Esophagus squamous epithelium (tissue), 5 donors: Measurements from ENCODE around the gene TMEFF2. TPM values are rescaled to one million over a fixed set of nuclear protein-coding genes. Genes with fewer than 3 reads are reported as not detected.

Experiments
- DNase-seq: peaks from one replicate; lab custom pipeline; 2025; lab: John Stamatoyannopoulos, UW
- H3K27ac ChIP-seq, 4 donors: fragments of 200-600 bp; sonication (generic); one replicate each; pipeline ENCODE4 v1.5.1; 2016 to 2019; ENCODE audit warnings: mild to moderate bottlenecking in 1 of 4
- H3K27me3 ChIP-seq, 4 donors: fragments of 200-600 bp; sonication (generic); 1 replicate in 3 of 4; 2 replicates in 1 of 4; pipeline versions ENCODE4 v1.5.1 to v1.6.0; 2017 to 2021; ENCODE audit warnings: antibody characterized with exemption in 1 of 4
- H3K36me3 ChIP-seq, 3 donors: fragments of 200-600 bp; sonication (generic); one replicate each; pipeline ENCODE4 v1.5.1; 2016 to 2019
- H3K4me1 ChIP-seq, 3 donors: fragments of 200-600 bp; sonication (generic); one replicate each; pipeline ENCODE4 v1.5.1; 2017 to 2019
- H3K4me3 ChIP-seq, 4 donors: fragments of 200-600 bp; sonication (generic); 1 replicate in 3 of 4; 2 replicates in 1 of 4; pipeline ENCODE4 v1.5.1; 2016 to 2019; ENCODE audit warnings: mild to moderate bottlenecking in 2 of 4, moderate library complexity in 1 of 4
- H3K9me3 ChIP-seq, 3 donors: fragments of 200-600 bp; sonication (generic); one replicate each; pipeline ENCODE4 v1.5.1; 2016 to 2019
- POLR2A ChIP-seq, 4 donors: fragments of 450-650 bp; IDR thresholded peaks; one replicate each; pipeline ENCODE4 v1.6.1; 2017; ENCODE audit warnings: antibody characterized with exemption in 4 of 4, mild to moderate bottlenecking in 4 of 4, moderate library complexity in 3 of 4
- WGBS, 2 donors: methylation state at CpG; one replicate each; pipeline ENCODE4 v1.1.5; 2018; 5-methylcytosine and 5-hydroxymethylcytosine counted together
- intact Hi-C: fragments of 100-400 bp; cut with DNase I; formaldehyde crosslinking; loops from one replicate; pipeline ENCODE4 v1.15.0; 2022
- total RNA-seq, 4 donors: library from RNA; depleted of rRNA; stranded (reverse); fragments of >200 nt; gene quantifications; one replicate each; pipeline ENCODE4 v1.1.0, GENCODE V29; 2016
- TF ChIP-seq, protein P1 (sequence below), 6 experiments: fragments of 450-650 bp in 4 of 6; fragments of 200-600 bp in 2 of 6; sonication (generic) in 2 of 6; IDR thresholded peaks; one replicate each; pipeline ENCODE4 v1.5.1; 2016 to 2019; ENCODE audit warnings: antibody characterized with exemption in 6 of 6, mild to moderate bottlenecking in 4 of 6, moderate library complexity in 4 of 6
- donor health status: DM: yes; HTN: yes; CAD: no.

Gene TMEFF2
- total RNA-seq, 4 donors from 2014 or later: 1.5 TPM; not detected in 3

DNA sequence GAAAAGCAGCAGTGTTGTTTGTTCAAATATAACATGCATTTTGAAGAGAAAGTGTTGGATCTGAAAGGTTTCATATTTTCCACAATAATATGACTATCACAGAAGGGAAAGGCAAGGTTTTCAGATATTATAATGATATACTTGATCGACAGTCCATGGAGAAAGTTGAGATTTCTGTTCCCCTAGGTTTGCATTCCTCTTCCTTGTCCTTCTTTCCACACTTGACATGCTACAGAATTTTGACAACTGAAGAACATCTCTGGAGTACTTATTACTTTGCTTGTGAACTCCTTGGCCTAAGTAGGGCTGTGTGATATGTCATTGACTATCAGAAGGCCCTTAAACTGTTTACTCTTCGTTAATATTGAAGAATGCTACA, 46.5 kb downstream of the TMEFF2 start:
- Histone ChIP-seq H3K36me3 (no peaks in the 10 kb centered on the region), H3K27me3 (no peaks in the 10 kb centered on the region), H3K27ac (peak overlapping the region in 1 of 4 donors; percentile 37), H3K9me3 (no peaks in the 10 kb centered on the region), H3K4me3 (no peak overlapping the region), H3K4me1 (peaks cover 0 to 22% (median 4%) of the 10 kb centered on the region in 3 donors)
- intact Hi-C loops: no loop called here
- no peak for TF ChIP-seq POLR2A (IDR thresholded peaks at IDR 0.05)
- TF ChIP-seq, protein P1, sequence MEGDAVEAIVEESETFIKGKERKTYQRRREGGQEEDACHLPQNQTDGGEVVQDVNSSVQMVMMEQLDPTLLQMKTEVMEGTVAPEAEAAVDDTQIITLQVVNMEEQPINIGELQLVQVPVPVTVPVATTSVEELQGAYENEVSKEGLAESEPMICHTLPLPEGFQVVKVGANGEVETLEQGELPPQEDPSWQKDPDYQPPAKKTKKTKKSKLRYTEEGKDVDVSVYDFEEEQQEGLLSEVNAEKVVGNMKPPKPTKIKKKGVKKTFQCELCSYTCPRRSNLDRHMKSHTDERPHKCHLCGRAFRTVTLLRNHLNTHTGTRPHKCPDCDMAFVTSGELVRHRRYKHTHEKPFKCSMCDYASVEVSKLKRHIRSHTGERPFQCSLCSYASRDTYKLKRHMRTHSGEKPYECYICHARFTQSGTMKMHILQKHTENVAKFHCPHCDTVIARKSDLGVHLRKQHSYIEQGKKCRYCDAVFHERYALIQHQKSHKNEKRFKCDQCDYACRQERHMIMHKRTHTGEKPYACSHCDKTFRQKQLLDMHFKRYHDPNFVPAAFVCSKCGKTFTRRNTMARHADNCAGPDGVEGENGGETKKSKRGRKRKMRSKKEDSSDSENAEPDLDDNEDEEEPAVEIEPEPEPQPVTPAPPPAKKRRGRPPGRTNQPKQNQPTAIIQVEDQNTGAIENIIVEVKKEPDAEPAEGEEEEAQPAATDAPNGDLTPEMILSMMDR (IDR thresholded peaks at IDR 0.05): no peak
- WGBS, 2 donors: 53 to 68% methylated on average over 2 of the region's 2 CpGs
- DNase-seq: no peak

DNA sequence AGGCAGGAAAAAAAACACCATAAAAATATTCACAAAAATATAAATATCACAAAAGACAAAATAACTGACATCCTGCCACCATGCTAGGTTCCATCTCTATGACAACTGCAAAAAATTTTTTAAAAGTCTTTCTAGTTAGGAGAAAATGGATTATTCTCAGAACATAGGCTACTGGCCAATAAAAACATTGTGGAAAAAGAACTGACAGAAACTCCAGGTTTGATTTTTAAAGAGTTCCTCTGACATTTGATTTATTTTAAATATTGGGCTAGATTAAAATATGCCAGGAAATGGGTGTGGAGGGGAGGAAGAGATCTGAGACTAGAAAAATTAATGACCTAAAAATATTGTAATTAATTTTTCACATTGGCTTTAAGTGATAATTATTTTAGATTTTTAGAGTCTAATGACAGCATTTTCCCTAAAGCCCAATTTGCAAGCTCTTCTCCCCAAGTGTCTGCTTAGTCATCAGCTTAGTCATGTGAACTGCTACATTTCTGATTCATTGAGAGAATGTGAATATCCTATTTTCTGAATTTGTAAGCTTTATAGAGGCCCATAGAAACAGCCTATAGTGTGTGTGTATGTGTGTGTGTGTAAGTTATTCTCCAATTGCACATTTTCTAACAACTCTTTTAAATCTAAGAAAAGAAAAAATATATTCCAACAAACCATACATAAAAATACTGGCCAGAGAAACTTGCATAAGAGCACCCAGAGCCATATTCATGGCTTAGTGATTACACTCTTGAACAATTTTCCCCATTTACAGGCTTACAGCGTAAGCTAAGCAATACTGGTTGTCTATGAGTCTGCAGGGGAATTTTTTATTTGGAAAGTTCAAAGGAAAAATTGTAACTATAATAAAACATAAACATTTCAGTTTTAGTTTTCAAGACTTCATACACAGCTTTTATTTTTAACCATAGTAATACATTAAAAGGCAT, 48.4 kb downstream of the TMEFF2 start:
- 66 to 67% methylated on average over 1 of the region's 1 CpG for WGBS, 2 donors
- Histone ChIP-seq H3K27ac (no peak overlapping the region), H3K4me1 (peaks cover 0 to 22% (median 4%) of the 10 kb centered on the region in 3 donors), H3K4me3 (no peak overlapping the region), H3K27me3 (no peaks in the 10 kb centered on the region), H3K9me3 (no peaks in the 10 kb centered on the region), H3K36me3 (no peaks in the 10 kb centered on the region)
- TF ChIP-seq, protein P1 (IDR thresholded peaks at IDR 0.05): no peak
- no peak for TF ChIP-seq POLR2A (IDR thresholded peaks at IDR 0.05)
- intact Hi-C loops: no loop called here
- DNase-seq: no peak

DNA sequence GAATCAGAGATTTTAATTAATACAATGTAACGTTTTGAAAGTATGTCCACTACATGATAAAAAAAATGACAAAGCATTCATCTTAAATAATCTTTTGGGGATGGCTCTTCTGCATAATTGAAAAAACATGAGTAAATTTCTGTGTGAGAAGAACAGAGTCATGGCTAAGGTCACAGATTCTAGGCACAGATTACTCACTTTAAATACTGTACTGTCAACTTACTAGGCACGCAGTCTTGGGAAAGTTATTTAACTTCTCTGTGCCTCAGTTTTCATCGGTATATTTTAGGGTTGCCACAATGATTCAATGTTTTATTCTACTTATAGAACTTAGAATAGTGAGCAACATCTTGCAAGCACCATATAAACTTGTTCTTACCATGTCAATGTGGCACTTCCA, 49.2 kb downstream of the TMEFF2 start:
- no peaks in the 10 kb centered on the region for H3K9me3 ChIP-seq
- H3K4me3 ChIP-seq: no peak overlapping the region
- no peak overlapping the region for H3K27ac ChIP-seq
- TF ChIP-seq POLR2A (IDR thresholded peaks at IDR 0.05): no peak
- TF ChIP-seq, protein P1 (IDR thresholded peaks at IDR 0.05): no peak
- H3K4me1 ChIP-seq: peaks cover 0 to 22% (median 4%) of the 10 kb centered on the region in 3 donors
- WGBS, 2 donors: 61 to 68% methylated on average over 3 of the region's 3 CpGs
- H3K27me3 ChIP-seq: no peaks in the 10 kb centered on the region
- no peak for DNase-seq
- intact Hi-C loops: no loop called here
- H3K36me3 ChIP-seq: no peaks in the 10 kb centered on the region

DNA sequence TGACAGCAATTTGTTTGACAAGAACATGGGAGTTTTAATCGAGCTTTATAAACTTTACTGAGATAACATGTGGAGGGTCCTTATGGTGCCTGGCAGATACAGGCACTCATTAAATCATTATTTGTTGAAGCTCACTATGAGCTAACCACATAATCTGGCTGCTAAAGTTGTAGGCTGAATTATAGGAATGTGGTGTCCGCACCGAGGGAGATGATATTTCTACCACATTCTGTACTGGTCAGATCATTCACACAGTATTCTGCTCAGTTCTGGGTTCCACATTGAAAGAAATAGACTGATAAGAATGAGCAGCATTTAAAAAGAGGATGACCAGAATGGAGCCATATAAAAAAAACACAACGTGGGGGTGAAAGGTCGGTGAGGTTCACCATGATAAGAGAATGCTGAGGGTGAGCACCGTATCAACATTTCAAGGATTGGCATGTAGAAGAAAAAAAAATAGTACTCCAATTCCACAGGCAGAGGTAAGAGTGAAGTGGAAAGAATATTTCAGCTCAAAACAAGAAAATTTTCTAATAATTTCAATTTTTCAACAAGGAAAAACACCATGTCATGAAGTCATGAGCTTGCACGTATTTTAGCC, 54.4 kb downstream of the TMEFF2 start:
- H3K27me3 ChIP-seq: no peaks in the 10 kb centered on the region
- no peaks in the 10 kb centered on the region for H3K36me3 ChIP-seq
- TF ChIP-seq POLR2A (IDR thresholded peaks at IDR 0.05): no peak
- TF ChIP-seq, protein P1 (IDR thresholded peaks at IDR 0.05): no peak
- WGBS, 2 donors: 79 to 83% methylated on average over 7 of the region's 7 CpGs
- DNase-seq: no peak
- H3K27ac ChIP-seq: no peak overlapping the region
- no peaks in the 10 kb centered on the region for H3K4me1 ChIP-seq
- no peaks in the 10 kb centered on the region for H3K9me3 ChIP-seq
- intact Hi-C loops: no loop called here
- H3K4me3 ChIP-seq: no peak overlapping the region

DNA sequence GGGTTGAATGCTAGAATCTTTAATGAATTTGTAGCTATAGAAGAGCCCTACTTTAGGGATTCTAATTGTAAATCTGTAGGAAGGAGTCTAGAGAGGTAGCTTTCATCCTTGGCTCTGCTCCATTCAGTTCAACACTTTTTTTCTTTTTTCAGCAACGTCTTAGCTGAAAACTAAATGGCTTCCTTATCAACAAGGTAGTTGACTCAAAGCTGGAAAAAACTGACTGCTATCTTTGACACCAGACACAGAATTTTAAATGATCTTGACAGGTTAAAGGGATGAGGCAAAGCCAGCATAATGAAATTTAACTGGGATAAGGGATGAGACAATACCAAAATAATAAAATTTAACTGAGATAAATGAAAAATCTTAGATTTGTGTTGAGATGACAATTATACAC, 54.9 kb downstream of the TMEFF2 start:
- no peak for DNase-seq
- Histone ChIP-seq H3K9me3 (no peaks in the 10 kb centered on the region), H3K36me3 (no peaks in the 10 kb centered on the region), H3K27me3 (no peaks in the 10 kb centered on the region), H3K27ac (no peak overlapping the region), H3K4me3 (no peak overlapping the region), H3K4me1 (no peaks in the 10 kb centered on the region)
- TF ChIP-seq POLR2A (IDR thresholded peaks at IDR 0.05): no peak
- TF ChIP-seq, protein P1 (IDR thresholded peaks at IDR 0.05): no peak
- WGBS, 2 donors: 24 to 38% methylated on average over 1 of the region's 1 CpG
- intact Hi-C loops: no loop called here
